Peyer's patch (tissue), 4 donors: Measurements from ENCODE around the gene PC.

Source experiments
- POLR2A ChIP-seq, 2 donors: fragments of 450-650 bp; IDR thresholded peaks; one replicate each; pipeline ENCODE4 v1.5.1; 2017; ENCODE audit warnings: antibody characterized with exemption in 2 of 2, mild to moderate bottlenecking in 2 of 2, moderate library complexity in 2 of 2
- TF ChIP-seq, protein P1 (sequence below), 6 experiments: fragments of 450-650 bp in 4 of 6; fragments of 200-600 bp in 2 of 6; sonication (generic) in 1 of 6; IDR thresholded peaks; one replicate each; pipeline ENCODE4 v1.5.1; 2017 to 2019; ENCODE audit warnings: antibody characterized with exemption in 6 of 6, mild to moderate bottlenecking in 3 of 6, moderate library complexity in 1 of 6

- TF ChIP-seq, protein P1, sequence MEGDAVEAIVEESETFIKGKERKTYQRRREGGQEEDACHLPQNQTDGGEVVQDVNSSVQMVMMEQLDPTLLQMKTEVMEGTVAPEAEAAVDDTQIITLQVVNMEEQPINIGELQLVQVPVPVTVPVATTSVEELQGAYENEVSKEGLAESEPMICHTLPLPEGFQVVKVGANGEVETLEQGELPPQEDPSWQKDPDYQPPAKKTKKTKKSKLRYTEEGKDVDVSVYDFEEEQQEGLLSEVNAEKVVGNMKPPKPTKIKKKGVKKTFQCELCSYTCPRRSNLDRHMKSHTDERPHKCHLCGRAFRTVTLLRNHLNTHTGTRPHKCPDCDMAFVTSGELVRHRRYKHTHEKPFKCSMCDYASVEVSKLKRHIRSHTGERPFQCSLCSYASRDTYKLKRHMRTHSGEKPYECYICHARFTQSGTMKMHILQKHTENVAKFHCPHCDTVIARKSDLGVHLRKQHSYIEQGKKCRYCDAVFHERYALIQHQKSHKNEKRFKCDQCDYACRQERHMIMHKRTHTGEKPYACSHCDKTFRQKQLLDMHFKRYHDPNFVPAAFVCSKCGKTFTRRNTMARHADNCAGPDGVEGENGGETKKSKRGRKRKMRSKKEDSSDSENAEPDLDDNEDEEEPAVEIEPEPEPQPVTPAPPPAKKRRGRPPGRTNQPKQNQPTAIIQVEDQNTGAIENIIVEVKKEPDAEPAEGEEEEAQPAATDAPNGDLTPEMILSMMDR (IDR thresholded peaks at IDR 0.05) = no peak
- no peak for TF ChIP-seq POLR2A (IDR thresholded peaks at IDR 0.05)
Measured at GRCh38 chr11:66914505-66914904, 43.7 kb downstream of the PC start.
